ENCODE results near the gene KCNJ14.

Gene KCNJ14

DNA sequence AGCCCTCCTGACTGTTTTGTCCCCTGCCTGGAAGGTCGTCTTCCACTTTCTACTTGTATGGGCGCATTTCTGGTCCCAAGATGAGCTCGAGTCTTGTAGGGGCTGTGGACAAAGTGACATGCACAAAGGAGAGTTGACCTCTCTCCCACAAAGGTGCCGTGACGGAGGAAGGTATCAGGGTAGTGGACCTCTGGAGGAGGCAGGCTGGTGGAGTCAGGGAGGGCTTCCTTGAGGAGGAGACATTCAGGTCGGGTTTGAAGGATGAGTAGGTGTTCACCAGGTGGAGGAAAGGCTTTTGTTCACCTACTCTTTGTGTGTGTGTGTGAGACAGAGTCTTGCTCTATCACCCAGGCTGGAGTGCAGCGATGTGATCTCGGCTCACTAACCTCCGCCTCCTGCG is 15.5 kb downstream of the KCNJ14 start:
- Mint-ChIP-seq H3K27me3 (no peaks in the 10 kb centered on the region), H3K4me3 (peak overlapping the region; percentile 89), H3K27ac (no peak overlapping the region)

DNA sequence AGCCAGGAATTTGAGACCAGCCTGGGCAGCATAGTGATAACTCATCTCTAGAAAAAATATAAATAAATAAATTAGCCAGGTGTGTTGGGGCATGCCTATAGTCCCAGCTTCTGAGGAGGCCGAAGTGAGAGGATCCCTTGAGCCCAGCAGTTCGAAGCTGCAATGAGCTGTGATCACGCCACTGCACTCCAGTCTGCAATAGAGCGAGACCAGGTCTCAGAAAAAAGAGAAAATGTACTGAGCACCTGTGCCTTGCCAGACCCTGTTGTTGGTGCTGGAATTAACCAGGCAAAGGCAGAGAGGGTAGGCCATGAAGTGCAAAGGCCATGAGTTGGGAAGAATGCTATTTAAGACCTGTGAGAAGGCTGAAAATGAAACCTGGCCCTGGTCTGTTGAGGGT is 16.5 kb downstream of the KCNJ14 start:
- DNase-seq (ENCODE audit: low spot score in 2 of 2) (no peak), ATAC-seq (ENCODE audit: low read depth) (no peak)
- Mint-ChIP-seq H3K9me3 (no peaks in the 10 kb centered on the region), H3K27me3 (no peaks in the 10 kb centered on the region), H3K4me3 (no peak overlapping the region), H3K36me3 (peaks cover 14% of the 10 kb centered on the region), H3K27ac (no peak overlapping the region), H3K4me1 (peaks cover 9% of the 10 kb centered on the region)

More for the DNA sequence above, 15.5 kb downstream of the KCNJ14 start:
- DNase-seq (ENCODE audit: low spot score in 2 of 2), result no peak
- peaks cover 14% of the 10 kb centered on the region for H3K36me3 Mint-ChIP-seq
- H3K4me1 Mint-ChIP-seq, result peaks cover 9% of the 10 kb centered on the region
- no peaks in the 10 kb centered on the region for H3K9me3 Mint-ChIP-seq
- no peak for ATAC-seq (ENCODE audit: low read depth)

DNA sequence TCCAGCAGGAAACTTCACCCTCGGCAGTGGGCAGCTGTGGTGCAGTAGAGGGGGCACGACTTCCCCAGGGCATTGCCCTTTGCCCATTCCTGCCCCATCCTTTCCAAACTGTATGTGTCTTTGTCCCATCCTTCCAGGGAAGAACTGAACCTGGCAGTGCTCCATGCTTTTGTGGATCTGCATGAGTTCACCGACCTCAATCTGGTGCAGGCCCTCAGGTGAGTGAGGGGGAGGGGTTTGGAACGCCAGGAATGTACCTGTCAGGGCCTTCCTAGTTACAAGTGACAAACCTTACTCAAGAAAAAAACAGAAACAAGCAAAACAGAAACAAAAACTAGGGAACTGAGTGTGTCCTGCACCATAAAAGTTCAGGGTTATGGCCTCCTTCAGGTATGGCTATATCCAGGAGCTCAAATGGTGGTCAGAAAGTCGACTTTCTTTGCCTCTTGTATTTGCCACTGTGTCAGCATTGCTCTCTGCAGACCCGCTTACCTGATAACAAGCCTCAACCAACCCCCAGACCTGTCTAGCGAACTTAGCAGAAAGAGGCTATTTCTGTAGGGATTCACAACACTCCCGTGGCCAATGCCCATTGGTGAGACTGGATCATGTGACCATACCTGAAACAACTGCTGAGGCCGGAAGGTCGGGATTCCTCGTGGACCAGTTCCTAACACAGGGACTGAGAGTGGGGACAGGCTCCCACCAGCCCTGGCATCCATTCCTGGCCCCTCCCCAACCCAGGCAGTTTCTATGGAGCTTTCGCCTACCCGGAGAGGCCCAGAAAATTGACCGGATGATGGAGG is 18.0 kb downstream of the KCNJ14 start:
- no peak overlapping the region for H3K4me3 Mint-ChIP-seq
- ATAC-seq (ENCODE audit: low read depth) (no peak), DNase-seq (ENCODE audit: low spot score in 2 of 2) (no peak)
- no peaks in the 10 kb centered on the region for H3K27me3 Mint-ChIP-seq
- H3K9me3 Mint-ChIP-seq, result no peaks in the 10 kb centered on the region
- H3K27ac Mint-ChIP-seq, result no peak overlapping the region
- H3K36me3 Mint-ChIP-seq, result peaks cover 16% of the 10 kb centered on the region
- peaks cover 9% of the 10 kb centered on the region for H3K4me1 Mint-ChIP-seq

DNA sequence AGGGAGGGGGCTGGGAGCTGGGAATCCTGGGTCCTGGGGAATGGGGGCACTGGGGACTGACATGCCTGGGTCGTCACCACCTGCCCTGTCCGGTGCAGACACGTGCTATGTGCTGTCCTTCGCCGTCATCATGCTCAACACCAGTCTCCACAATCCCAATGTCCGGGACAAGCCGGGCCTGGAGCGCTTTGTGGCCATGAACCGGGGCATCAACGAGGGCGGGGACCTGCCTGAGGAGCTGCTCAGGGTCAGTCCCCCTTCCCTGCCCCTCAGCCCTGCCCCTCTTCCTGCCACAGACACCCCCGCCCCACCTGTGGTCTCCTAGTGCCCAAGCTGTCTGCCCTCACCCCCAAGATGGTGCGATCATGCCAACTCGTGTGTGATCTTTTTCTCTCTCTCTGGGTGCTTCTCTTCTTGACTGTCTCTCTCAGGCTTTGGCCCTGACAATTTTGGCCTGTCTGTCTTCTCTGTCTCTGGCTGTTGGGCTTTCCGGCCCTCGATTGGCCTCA is 18.8 kb downstream of the KCNJ14 start:
- H3K9me3 Mint-ChIP-seq, result no peaks in the 10 kb centered on the region
- H3K27ac Mint-ChIP-seq, result no peak overlapping the region
- H3K4me3 Mint-ChIP-seq, result no peak overlapping the region
- no peak for DNase-seq (ENCODE audit: low spot score in 2 of 2)
- H3K27me3 Mint-ChIP-seq, result no peaks in the 10 kb centered on the region
- H3K36me3 Mint-ChIP-seq, result peaks cover 16% of the 10 kb centered on the region
- peaks cover 7% of the 10 kb centered on the region for H3K4me1 Mint-ChIP-seq
- ATAC-seq (ENCODE audit: low read depth), result no peak

GRCh38 chr19:48475369-48476068 is 20.1 kb downstream of the KCNJ14 start:
- Mint-ChIP-seq H3K27ac (no peak overlapping the region), H3K4me3 (no peak overlapping the region), H3K4me1 (peaks cover 4% of the 10 kb centered on the region), H3K36me3 (peaks cover 16% of the 10 kb centered on the region), H3K27me3 (no peaks in the 10 kb centered on the region), H3K9me3 (no peaks in the 10 kb centered on the region)
- no peak for DNase-seq (ENCODE audit: low spot score in 2 of 2)
- ATAC-seq (ENCODE audit: low read depth), result no peak

DNA sequence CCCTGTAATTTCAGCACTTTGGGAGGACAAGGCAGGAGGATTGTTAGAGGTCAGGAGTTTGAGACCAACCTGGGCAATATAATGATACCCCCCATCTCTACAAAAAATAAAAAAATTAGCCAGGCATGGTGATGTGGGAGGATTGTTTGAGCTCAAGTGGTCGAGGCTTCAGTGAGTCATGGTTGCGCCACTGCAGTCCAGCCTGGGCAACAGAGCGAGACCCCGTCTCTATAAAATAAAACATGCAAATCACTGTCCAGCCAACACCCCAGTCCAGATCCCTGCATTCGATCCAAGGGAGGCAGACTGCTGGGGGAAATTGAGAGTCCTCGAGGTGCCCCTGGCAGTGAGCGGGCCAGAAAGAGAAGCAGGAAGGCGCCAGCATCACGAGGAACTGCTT is 20.8 kb downstream of the KCNJ14 start:
- H3K27ac Mint-ChIP-seq, result no peak overlapping the region
- no peak overlapping the region for H3K4me3 Mint-ChIP-seq
- peaks cover 14% of the 10 kb centered on the region for H3K36me3 Mint-ChIP-seq
- ATAC-seq (ENCODE audit: low read depth) (no peak), DNase-seq (ENCODE audit: low spot score in 2 of 2) (no peak)
- H3K9me3 Mint-ChIP-seq, result no peaks in the 10 kb centered on the region
- H3K4me1 Mint-ChIP-seq, result peaks cover 7% of the 10 kb centered on the region
- H3K27me3 Mint-ChIP-seq, result no peaks in the 10 kb centered on the region

GRCh38 chr19:48477067-48477685 is 21.8 kb downstream of the KCNJ14 start:
- no peak for ATAC-seq (ENCODE audit: low read depth)
- H3K36me3 Mint-ChIP-seq, result peaks cover 11% of the 10 kb centered on the region

DNA sequence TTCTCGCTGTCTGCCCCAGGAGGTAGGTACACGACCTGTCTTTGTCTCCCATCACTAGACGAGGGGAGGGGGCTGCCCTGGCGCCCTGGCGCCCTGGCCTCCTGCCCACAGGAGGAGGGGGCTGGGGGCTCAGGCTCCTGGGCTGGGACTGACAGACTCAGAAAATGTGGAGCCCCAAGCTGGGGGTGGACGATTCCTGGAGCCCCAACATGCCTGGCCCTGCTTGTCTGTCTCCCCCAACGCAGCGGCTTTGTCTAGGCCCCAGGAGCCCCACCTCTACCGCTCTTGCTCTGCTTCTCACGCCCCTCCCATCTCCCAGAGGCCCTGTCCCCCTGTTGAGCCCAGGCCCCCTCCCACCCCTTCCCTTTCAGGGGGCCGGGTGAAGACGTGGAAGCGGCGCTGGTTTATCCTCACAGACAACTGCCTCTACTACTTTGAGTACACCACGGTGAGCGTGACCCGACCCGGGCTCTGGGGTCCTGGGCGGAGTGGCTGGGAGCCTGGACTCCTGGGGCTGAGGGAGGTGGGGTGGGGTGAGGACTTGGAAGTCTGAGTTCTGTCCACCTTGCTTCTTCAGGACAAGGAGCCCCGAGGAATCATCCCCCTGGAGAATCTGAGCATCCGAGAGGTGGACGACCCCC is 22.4 kb downstream of the KCNJ14 start:
- H3K4me3 Mint-ChIP-seq, result no peak overlapping the region
- no peaks in the 10 kb centered on the region for H3K9me3 Mint-ChIP-seq
- H3K36me3 Mint-ChIP-seq, result peaks cover 7% of the 10 kb centered on the region
- H3K27me3 Mint-ChIP-seq, result no peaks in the 10 kb centered on the region
- no peak for DNase-seq (ENCODE audit: low spot score in 2 of 2)
- ATAC-seq (ENCODE audit: low read depth), result no peak
- H3K4me1 Mint-ChIP-seq, result peaks cover 7% of the 10 kb centered on the region
- H3K27ac Mint-ChIP-seq, result no peak overlapping the region

More at GRCh38 chr19:48477067-48477685, 21.8 kb downstream of the KCNJ14 start:
- Mint-ChIP-seq H3K27ac (no peak overlapping the region), H3K27me3 (no peaks in the 10 kb centered on the region), H3K9me3 (no peaks in the 10 kb centered on the region), H3K4me3 (no peak overlapping the region), H3K4me1 (peaks cover 7% of the 10 kb centered on the region)
- DNase-seq (ENCODE audit: low spot score in 2 of 2), result no peak

- no peak for ATAC-seq (ENCODE audit: low read depth)
- Mint-ChIP-seq H3K27me3 (no peaks in the 10 kb centered on the region), H3K9me3 (no peaks in the 10 kb centered on the region), H3K4me1 (peaks cover 7% of the 10 kb centered on the region), H3K27ac (no peak overlapping the region), H3K4me3 (no peak overlapping the region), H3K36me3 (peaks cover 7% of the 10 kb centered on the region)
- DNase-seq (ENCODE audit: low spot score in 2 of 2), result no peak
Observed at GRCh38 chr19:48478339-48479256, 23.2 kb downstream of the KCNJ14 start.

GRCh38 chr19:48479686-48480085 is 24.3 kb downstream of the KCNJ14 start:
- Mint-ChIP-seq H3K27me3 (peaks cover 4% of the 10 kb centered on the region), H3K27ac (no peak overlapping the region), H3K4me3 (peak overlapping the region; percentile 93), H3K4me1 (peaks cover 9% of the 10 kb centered on the region), H3K9me3 (no peaks in the 10 kb centered on the region), H3K36me3 (peaks cover 3% of the 10 kb centered on the region)
- DNase-seq (ENCODE audit: low spot score in 2 of 2), result no peak
- no peak for ATAC-seq (ENCODE audit: low read depth)

GRCh38 chr19:48480183-48480557 is 24.8 kb downstream of the KCNJ14 start:
- Mint-ChIP-seq H3K36me3 (peaks cover 3% of the 10 kb centered on the region), H3K4me3 (peak overlapping the region; percentile 93), H3K9me3 (no peaks in the 10 kb centered on the region), H3K4me1 (peaks cover 9% of the 10 kb centered on the region), H3K27me3 (peaks cover 4% of the 10 kb centered on the region), H3K27ac (peak overlapping the region; percentile 55)
- DNase-seq (ENCODE audit: low spot score in 2 of 2), result no peak
- ATAC-seq (ENCODE audit: low read depth), result peak; percentile 67

- DNase-seq (ENCODE audit: low spot score in 2 of 2), result no peak
- ATAC-seq (ENCODE audit: low read depth), result peak; percentile 78
- peaks cover 4% of the 10 kb centered on the region for H3K27me3 Mint-ChIP-seq
Observed at GRCh38 chr19:48480558-48481500, 25.5 kb downstream of the KCNJ14 start.

More at GRCh38 chr19:48480558-48481500, 25.5 kb downstream of the KCNJ14 start:
- Mint-ChIP-seq H3K4me1 (peaks cover 9% of the 10 kb centered on the region), H3K9me3 (no peaks in the 10 kb centered on the region), H3K36me3 (peaks cover 2% of the 10 kb centered on the region), H3K4me3 (peak overlapping the region; percentile 93), H3K27ac (peak overlapping the region; percentile 55)

Measured in memory B cell (primary cell).